H1 (cell line): ENCODE results near the gene FABP7. TPM values are rescaled to one million over a fixed set of nuclear protein-coding genes. Genes with fewer than 3 reads are reported as not detected.

Experiments
- CTCF ChIA-PET: fragments of 300-600 bp; sonication (Branson Sonifier 250); formaldehyde crosslinking; loops from one replicate; lab custom pipeline; 2021; ENCODE audit not compliant: partially characterized antibody; lab: Charles Lee
- POLR2A ChIA-PET: fragments of 300-600 bp; sonication (Branson Sonifier 250); formaldehyde crosslinking; loops from one replicate; lab custom pipeline; 2021; ENCODE audit warnings: inconsistent platforms; ENCODE audit not compliant: partially characterized antibody; lab: Charles Lee
- DNase-seq, 2 experiments: peaks; one replicate each; pipeline versions ENCODE4 v3.0.0 to v3.0.0-alpha.2; 2010 to 2022; ENCODE audit warnings: low spot score in 2 of 2, low read depth in 1 of 2, mixed read lengths in 1 of 2
- FAIRE-seq: peaks from 2 replicates; lab custom pipeline; 2011; peaks lifted over from hg19 to GRCh38; lab: Jason Lieb, UNC
- H2AFZ ChIP-seq: 2 replicates; pipeline ENCODE4 v1.8.1; 2012; ENCODE audit warnings: low read length, inconsistent platforms
- H2AK5ac ChIP-seq: 2 replicates; pipeline ENCODE4 v1.6.1; 2013; ENCODE audit warnings: low read depth, low read length
- H2BK120ac ChIP-seq: replicated peaks from 2 replicates; pipeline ENCODE3; 2013; ENCODE audit warnings: low read depth, low read length, inconsistent platforms
- H2BK12ac ChIP-seq: 2 replicates; pipeline ENCODE4 v1.6.1; 2013; ENCODE audit warnings: low read depth, low read length
- H2BK15ac ChIP-seq: 2 replicates; pipeline ENCODE4 v1.6.1; 2013; ENCODE audit warnings: low read length
- H2BK20ac ChIP-seq: 2 replicates; pipeline ENCODE4 v1.6.1; 2013; ENCODE audit warnings: low read length
- H2BK5ac ChIP-seq: 2 replicates; pipeline ENCODE4 v1.6.1; 2013; ENCODE audit warnings: low read depth, low read length
- H3K14ac ChIP-seq: 2 replicates; pipeline ENCODE4 v1.6.1; 2013; ENCODE audit warnings: inconsistent platforms; ENCODE audit not compliant: insufficient read length
- H3K18ac ChIP-seq: 2 replicates; pipeline ENCODE4 v1.6.1; 2013; ENCODE audit warnings: low read length; ENCODE audit errors: extremely low read depth
- H3K23ac ChIP-seq: 2 replicates; pipeline ENCODE4 v1.6.1; 2013; ENCODE audit warnings: inconsistent platforms; ENCODE audit not compliant: insufficient read length
- H3K23me2 ChIP-seq: 2 replicates; pipeline ENCODE4 v1.6.1; 2013; ENCODE audit warnings: low read depth, low read length
- H3K27ac ChIP-seq: 2 replicates; pipeline ENCODE4 v1.6.1; 2011; ENCODE audit warnings: low read depth, low read length, inconsistent platforms
- H3K27me3 ChIP-seq, 4 experiments: replicated peaks in 1 of 4; 1 replicate in 1 of 4; 2 replicates in 3 of 4; pipeline versions ENCODE4 v1.6.1 to v1.8.1; 2011 to 2013; ENCODE audit warnings: low read length in 3 of 4, mild to moderate bottlenecking in 3 of 4, inconsistent platforms in 2 of 4, mixed read lengths in 2 of 4, moderate library complexity in 1 of 4; ENCODE audit not compliant: control insufficient read depth in 3 of 4, insufficient read depth in 3 of 4; ENCODE audit errors: extremely low read depth in 1 of 4
- H3K36me3 ChIP-seq, 4 experiments: 2 replicates each; pipeline versions ENCODE4 v1.6.1 to v1.8.1; 2011 to 2013; ENCODE audit warnings: mild to moderate bottlenecking in 4 of 4, low read length in 3 of 4, moderate library complexity in 2 of 4, control low read depth in 1 of 4, inconsistent platforms in 1 of 4; ENCODE audit not compliant: insufficient read depth in 4 of 4, control insufficient read depth in 2 of 4
- H3K4ac ChIP-seq: replicated peaks from 2 replicates; pipeline ENCODE3; 2013; ENCODE audit warnings: low read length, low read depth, mixed read lengths, inconsistent platforms; ENCODE audit not compliant: insufficient read length
- H3K4me1 ChIP-seq, 4 experiments: replicated peaks in 1 of 4; 1 replicate in 1 of 4; 2 replicates in 3 of 4; pipeline versions ENCODE4 v1.6.1 to v1.8.1; 2011 to 2013; ENCODE audit warnings: low read length in 3 of 4, inconsistent platforms in 2 of 4, mixed read lengths in 1 of 4; ENCODE audit not compliant: insufficient read depth in 4 of 4, control insufficient read depth in 3 of 4
- H3K4me2 ChIP-seq, 2 experiments: 2 replicates each; pipeline versions ENCODE4 v1.6.1 to v1.8.1; 2011 to 2013; ENCODE audit warnings: low read depth in 2 of 2, low read length in 2 of 2, control low read depth in 1 of 2, inconsistent platforms in 1 of 2, mild to moderate bottlenecking in 1 of 2; ENCODE audit not compliant: insufficient read depth in 1 of 2
- H3K4me3 ChIP-seq, 4 experiments: fragments of 200-600, 300-600 bp in 1 of 4; sonication (generic), shearing (Covaris generic), sonication (Bioruptor Twin) in 1 of 4; 2 replicates each; pipeline versions ENCODE4 v1.5.1 to v1.8.1; 2011 to 2016; ENCODE audit warnings: low read length in 4 of 4, low read depth in 3 of 4, control low read depth in 2 of 4, inconsistent platforms in 2 of 4, mild to moderate bottlenecking in 2 of 4, mixed read lengths in 1 of 4, moderate library complexity in 1 of 4; ENCODE audit not compliant: insufficient read depth in 2 of 4; ENCODE audit errors: extremely low read depth in 1 of 4
- H3K56ac ChIP-seq: replicated peaks from 2 replicates; pipeline ENCODE3; 2013; ENCODE audit warnings: low read depth, mild to moderate bottlenecking, mixed read lengths, low read length, inconsistent platforms; ENCODE audit not compliant: insufficient read length
- H3K79me1 ChIP-seq: 2 replicates; pipeline ENCODE4 v1.6.1; 2013; ENCODE audit warnings: low read depth, low read length, control low read depth
- H3K79me2 ChIP-seq, 2 experiments: 2 replicates each; pipeline versions ENCODE4 v1.6.1 to v1.8.1; 2012 to 2013; ENCODE audit warnings: low read length in 2 of 2, mild to moderate bottlenecking in 2 of 2, inconsistent platforms in 1 of 2; ENCODE audit not compliant: insufficient read depth in 2 of 2, control insufficient read depth in 1 of 2
- H3K9ac ChIP-seq, 4 experiments: replicated peaks in 1 of 4; 1 replicate in 1 of 4; 2 replicates in 3 of 4; pipeline versions ENCODE4 v1.6.1 to v1.8.1; 2011 to 2013; ENCODE audit warnings: low read depth in 3 of 4, low read length in 3 of 4, control low read depth in 2 of 4, mild to moderate bottlenecking in 2 of 4, moderate library complexity in 2 of 4, inconsistent platforms in 1 of 4; ENCODE audit errors: extremely low read depth in 1 of 4
- H3K9me3 ChIP-seq, 2 experiments: 2 replicates each; pipeline versions ENCODE4 v1.6.1 to v1.8.1; 2012 to 2013; ENCODE audit warnings: mild to moderate bottlenecking in 2 of 2, moderate library complexity in 2 of 2, control low read depth in 1 of 2, inconsistent platforms in 1 of 2, low read depth in 1 of 2, low read length in 1 of 2, mixed read lengths in 1 of 2; ENCODE audit not compliant: insufficient read depth in 2 of 2
- H4K20me1 ChIP-seq, 2 experiments: replicated peaks in 1 of 2; 2 replicates each; pipeline versions ENCODE3 to v1.8.1; 2011 to 2013; ENCODE audit warnings: inconsistent platforms in 2 of 2, low read length in 2 of 2, mild to moderate bottlenecking in 1 of 2; ENCODE audit not compliant: insufficient read depth in 2 of 2, control insufficient read depth in 1 of 2
- H4K5ac ChIP-seq: 2 replicates; pipeline ENCODE4 v1.6.1; 2013; ENCODE audit warnings: low read length, low read depth, mixed read lengths, inconsistent platforms; ENCODE audit not compliant: insufficient read length
- H4K8ac ChIP-seq: 2 replicates; pipeline ENCODE4 v1.8.0; 2013; ENCODE audit warnings: mild to moderate bottlenecking, moderate library complexity, low read length, inconsistent platforms; ENCODE audit not compliant: insufficient read depth; ENCODE audit errors: extremely low read depth
- H4K91ac ChIP-seq: replicated peaks from 2 replicates; pipeline ENCODE3; 2013; ENCODE audit warnings: low read length, mixed read lengths, inconsistent platforms; ENCODE audit not compliant: insufficient read length
- ASH2L ChIP-seq: fragments of 200-600, 300-600 bp; sonication (generic); IDR thresholded peaks from one replicate; pipeline ENCODE4 v1.7.1; 2017; ENCODE audit warnings: low read length
- BCL11A ChIP-seq, 2 experiments: IDR thresholded peaks; one replicate each; pipeline ENCODE4 v1.6.1; 2011; ENCODE audit warnings: low read depth in 2 of 2, low read length in 2 of 2, mild to moderate bottlenecking in 2 of 2
- CHD1 ChIP-seq: IDR thresholded peaks from 2 replicates; pipeline ENCODE4 v1.6.1; 2012; ENCODE audit warnings: low read depth, low read length, improper control_type of control experiment
- CHD2 ChIP-seq: IDR thresholded peaks from 2 replicates; pipeline ENCODE4 v1.6.1; 2012; ENCODE audit warnings: low read length, improper control_type of control experiment
- CREB1 ChIP-seq: IDR thresholded peaks from 2 replicates; pipeline ENCODE4 v1.6.1; 2012; ENCODE audit warnings: inconsistent platforms
- EGR1 ChIP-seq: IDR thresholded peaks from 2 replicates; pipeline ENCODE4 v1.6.1; 2011; ENCODE audit warnings: low read depth, low read length, borderline replicate concordance
- KDM4A ChIP-seq: IDR thresholded peaks from one replicate; pipeline ENCODE4 v1.7.1; 2012; ENCODE audit warnings: low read depth, mild to moderate bottlenecking, moderate library complexity, low read length, inconsistent platforms; ENCODE audit not compliant: severe bottlenecking
- MAFK ChIP-seq: IDR thresholded peaks from 2 replicates; pipeline ENCODE4 v1.6.1; 2012; ENCODE audit warnings: low read depth, mild to moderate bottlenecking, improper control_type of control experiment, low read length
- NANOG ChIP-seq: IDR thresholded peaks from 2 replicates; pipeline ENCODE4 v1.6.1; 2011; ENCODE audit warnings: low read length, low read depth, mild to moderate bottlenecking, inconsistent platforms; ENCODE audit not compliant: insufficient read depth, poor library complexity, severe bottlenecking
- NRF1 ChIP-seq: IDR thresholded peaks from 2 replicates; pipeline ENCODE4 v1.6.1; 2011; ENCODE audit warnings: mild to moderate bottlenecking, low read depth, low read length, improper control_type of control experiment
- POLR2A ChIP-seq, 2 experiments: IDR thresholded peaks; 1 replicate in 1 of 2; 2 replicates in 1 of 2; pipeline ENCODE4 v1.6.1; 2011; ENCODE audit warnings: low read depth in 2 of 2, low read length in 2 of 2, mild to moderate bottlenecking in 2 of 2; ENCODE audit errors: control extremely low read depth in 1 of 2
- SIN3A ChIP-seq, 2 experiments: IDR thresholded peaks in 1 of 2; conservative IDR thresholded peaks in 1 of 2; 2 replicates each; pipeline ENCODE4 v1.6.1; 2011 to 2012; ENCODE audit warnings: low read length in 2 of 2, improper control_type of control experiment in 1 of 2, low read depth in 1 of 2, mild to moderate bottlenecking in 1 of 2
- SIX5 ChIP-seq: IDR thresholded peaks from 2 replicates; pipeline ENCODE4 v1.6.1; 2011; ENCODE audit warnings: mild to moderate bottlenecking, low read depth, low read length
- SP2 ChIP-seq: IDR thresholded peaks from 2 replicates; pipeline ENCODE4 v1.6.1; 2012; ENCODE audit warnings: mild to moderate bottlenecking, low read length, inconsistent platforms
- YY1 ChIP-seq: IDR thresholded peaks from 2 replicates; pipeline ENCODE4 v1.6.1; 2011; ENCODE audit warnings: low read depth, mild to moderate bottlenecking, low read length
- WGBS, 2 experiments: shearing (Covaris generic) in 1 of 2; methylation state at CpG; one replicate each; pipeline versions ENCODE4 v1.1.6 to v1.1.7; 2013 to 2015; ENCODE audit warnings: low lambda C conversion rate in 2 of 2, mixed read lengths in 2 of 2, inconsistent platforms in 1 of 2, low coverage in 1 of 2, missing lambda C conversion rate in 1 of 2; ENCODE audit not compliant: insufficient replicate concordance in 2 of 2, insufficient coverage in 1 of 2, insufficient read length in 1 of 2; ENCODE audit errors: extremely low coverage in 1 of 2, missing lambda C conversion rate in 1 of 2; 5-methylcytosine and 5-hydroxymethylcytosine counted together
- polyA plus RNA-seq, 7 experiments: library from polyadenylated mRNA; depleted of rRNA in 3 of 7; stranded (reverse) in 5 of 7; unstranded in 2 of 7; fragments of >200 nt in 5 of 7; fragments of 200-250 nt in 2 of 7; gene quantifications; 1 replicate in 5 of 7; 2 replicates in 1 of 7; 4 replicates in 1 of 7; pipeline versions ENCODE4 v1.2.1 to v1.2.3, GENCODE V29; 2011 to 2013; ENCODE audit warnings: missing spikeins in 2 of 7, mixed read lengths in 2 of 7
- total RNA-seq: library from RNA; stranded (reverse); fragmentation: NEBNext Ultra II Directional; extraction: Animal tissue kit (Norgen Biotek cat#: 25700); gene quantifications from 2 replicates; pipeline ENCODE4 v1.2.1, GENCODE V29; 2021

FABP7 gene
- total and polyA plus RNA-seq, 2 of the 8 experiments (the other 6 are each of a cell fraction or from before 2014, with no cell fraction given) = 10.6 to 13.1 TPM

DNA sequence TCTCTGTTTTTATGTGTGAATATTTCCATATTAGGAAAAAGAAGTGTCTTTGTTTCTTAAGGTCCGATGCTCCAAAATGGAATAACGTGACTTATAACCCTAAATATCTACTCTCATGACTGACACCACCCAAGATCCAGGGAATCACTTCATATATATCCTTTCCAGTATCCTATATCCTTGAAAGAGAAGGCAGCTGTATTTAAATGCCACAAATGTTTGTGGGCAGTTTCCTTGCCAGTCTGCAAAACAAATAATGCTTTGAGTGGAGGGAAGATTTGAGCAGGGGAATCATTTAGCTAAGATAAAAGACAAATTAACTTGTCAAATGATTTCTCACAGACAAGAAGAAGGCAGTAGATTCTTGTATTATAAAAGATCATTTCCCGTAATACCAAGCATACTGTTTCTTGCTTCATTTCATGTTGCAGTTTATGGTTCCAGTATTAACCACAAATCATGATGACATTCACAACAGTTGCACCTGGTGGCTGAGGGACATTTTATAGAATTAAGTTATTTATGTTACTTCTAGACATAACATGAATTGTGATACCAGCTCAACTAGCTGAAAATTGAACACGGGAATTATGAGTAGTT lies 30.0 kb upstream of the FABP7 start:
- H3K4me1 ChIP-seq = peaks cover 0 to 4% (median 1%) of the 10 kb centered on the region in 4 experiments; a peak in 1 of 7 replicates
- no peaks in the 10 kb centered on the region for H3K79me1 ChIP-seq
- H2BK12ac ChIP-seq = no peak overlapping the region
- 0 out of 7 replicates have a peak, but pooled peaks cover 0 to 1% (median 0%) of the 10 kb centered on the region in 4 experiments for H3K27me3 ChIP-seq
- no peak overlapping the region for H3K4ac ChIP-seq
- FAIRE-seq (no peak), DNase-seq (no peak)
- no peak overlapping the region for H3K14ac ChIP-seq
- no peak overlapping the region for H3K23ac ChIP-seq
- H4K91ac ChIP-seq = no peak overlapping the region
- H2BK120ac ChIP-seq = no peak overlapping the region
- no peak overlapping the region for H3K27ac ChIP-seq
- H4K8ac ChIP-seq = no peak overlapping the region
- H4K5ac ChIP-seq = no peak overlapping the region
- H3K9me3 ChIP-seq = peaks cover 3% of the 10 kb centered on the region in 2 experiments; a peak in 1 of 4 replicates
- no peak overlapping the region for H3K9ac ChIP-seq
- no peak overlapping the region for H2AFZ ChIP-seq
- H2BK20ac ChIP-seq = no peak overlapping the region
- no peaks in the 10 kb centered on the region for H3K36me3 ChIP-seq
- H3K4me3 ChIP-seq = no peak overlapping the region
- H2BK15ac ChIP-seq = no peak overlapping the region
- 95% methylated on average over 4 of the region's 4 CpGs; no CpG with 5 or more reads in 1 of the 2 experiments for WGBS, 2 experiments
- no peak overlapping the region for H3K4me2 ChIP-seq
- ChIA-PET POLR2A (no interaction called here), CTCF (interaction anchor here (0.7 to 2.3 kb wide), 5 partner anchors 9 to 120 kb away, joined by 3 to 5 read pairs (median 3); partner anchors contain the start of gene SMPDL3A)
- no peak overlapping the region for H2BK5ac ChIP-seq
- H3K79me2 ChIP-seq = no peaks in the 10 kb centered on the region
- no peak overlapping the region for H2AK5ac ChIP-seq
- no peak overlapping the region for H3K18ac ChIP-seq
- no peak overlapping the region for H3K56ac ChIP-seq
- H4K20me1 ChIP-seq = no peaks in the 10 kb centered on the region
- H3K23me2 ChIP-seq = no peaks in the 10 kb centered on the region
- TF ChIP-seq CHD1 = no peak
- TF ChIP-seq SP2 = no peak
- no peak for TF ChIP-seq KDM4A
- no peak for TF ChIP-seq SIX5
- no peak for TF ChIP-seq ASH2L
- no peak for TF ChIP-seq BCL11A (IDR thresholded peaks at IDR 0.05; ENCODE audit: low read depth in 2 of 2, low read length in 2 of 2)
- no peak for TF ChIP-seq CHD2
- no peak for TF ChIP-seq CREB1
- TF ChIP-seq SIN3A (conservative IDR thresholded peaks at IDR 0.05 in 1 of 2, IDR thresholded peaks at IDR 0.05 in 1 of 2; ENCODE audit: low read depth in 1 of 2, low read length in 2 of 2) = no peak
- no peak for TF ChIP-seq EGR1
- no peak for TF ChIP-seq MAFK
- TF ChIP-seq POLR2A (IDR thresholded peaks at IDR 0.05; ENCODE audit: control extremely low read depth in 1 of 2, low read depth in 2 of 2, low read length in 2 of 2) = no peak
- no peak for TF ChIP-seq NRF1
- TF ChIP-seq NANOG = no peak
- TF ChIP-seq YY1 = no peak
